ENCODE measurements around the gene RTEL1.
"Not testable (repeated sequence)": the region's sequence is repeated elsewhere in the genome, so short reads cannot be mapped to it uniquely, and the experiment has no call there.

The RTEL1 gene

GRCh38 chr20:63628246-63628975 is 29.7 kb upstream of the RTEL1 start:
- peak; percentile 48 for DNase-seq (ENCODE audit: low read depth)

- not testable (repeated sequence) for DNase-seq (ENCODE audit: low read depth)
Observed at GRCh38 chr20:63630956-63631355, 27.2 kb upstream of the RTEL1 start.

- not testable (repeated sequence) for DNase-seq (ENCODE audit: low read depth)
Observed at GRCh38 chr20:63631426-63631825, 26.7 kb upstream of the RTEL1 start.

- no peak for DNase-seq (ENCODE audit: low read depth)
Observed at GRCh38 chr20:63633732-63634131, 24.4 kb upstream of the RTEL1 start.

- no peak for DNase-seq (ENCODE audit: low read depth)
Observed at GRCh38 chr20:63635431-63636141, 22.5 kb upstream of the RTEL1 start.

GRCh38 chr20:63636752-63637628 is 21.1 kb upstream of the RTEL1 start:
- DNase-seq (ENCODE audit: low read depth), result no peak

- DNase-seq (ENCODE audit: low read depth), result no peak
Observed at GRCh38 chr20:63639093-63639975, 18.8 kb upstream of the RTEL1 start.

- DNase-seq (ENCODE audit: low read depth), result no peak
Observed at GRCh38 chr20:63640086-63640485, 18.0 kb upstream of the RTEL1 start.

- not testable (repeated sequence) for DNase-seq (ENCODE audit: low read depth)
Observed at GRCh38 chr20:63640686-63641085, 17.4 kb upstream of the RTEL1 start.

- DNase-seq (ENCODE audit: low read depth), result no peak
Observed at GRCh38 chr20:63641146-63641791, 16.8 kb upstream of the RTEL1 start.

GRCh38 chr20:63641792-63642523 is 16.2 kb upstream of the RTEL1 start:
- peak; percentile 49 for DNase-seq (ENCODE audit: low read depth)

GRCh38 chr20:63642527-63643247 is 15.4 kb upstream of the RTEL1 start:
- no peak for DNase-seq (ENCODE audit: low read depth)

GRCh38 chr20:63643499-63643898 is 14.6 kb upstream of the RTEL1 start:
- DNase-seq (ENCODE audit: low read depth), result no peak

GRCh38 chr20:63643946-63644345 is 14.2 kb upstream of the RTEL1 start:
- DNase-seq (ENCODE audit: low read depth), result no peak

GRCh38 chr20:63645218-63645617 is 12.9 kb upstream of the RTEL1 start:
- DNase-seq (ENCODE audit: low read depth), result no peak

GRCh38 chr20:63648190-63648589 is 9.9 kb upstream of the RTEL1 start:
- no peak for DNase-seq (ENCODE audit: low read depth)

- no peak for DNase-seq (ENCODE audit: low read depth)
Observed at GRCh38 chr20:63648895-63649589, 9.1 kb upstream of the RTEL1 start.

GRCh38 chr20:63650486-63650885 is 7.6 kb upstream of the RTEL1 start:
- DNase-seq (ENCODE audit: low read depth), result not testable (repeated sequence)

GRCh38 chr20:63651942-63652191 is 6.2 kb upstream of the RTEL1 start:
- DNase-seq (ENCODE audit: low read depth), result no peak

All from stromal cell of bone marrow (primary cell).